GM10847 (cell line): ENCODE measurements around the gene ALDH1A1.

Experiments
- POLR2A ChIP-seq: IDR thresholded peaks from 2 replicates; pipeline ENCODE4 v1.6.1; 2011; ENCODE audit not compliant: insufficient read length; ENCODE audit errors: extremely low read depth

ALDH1A1 gene

GRCh38 chr9:72983512-72984225 is 30.8 kb upstream of the ALDH1A1 start:
- no peak for TF ChIP-seq POLR2A

GRCh38 chr9:72983056-72983455 is 30.2 kb upstream of the ALDH1A1 start:
- no peak for TF ChIP-seq POLR2A

- TF ChIP-seq POLR2A, result no peak
These were observed 29.4 kb upstream of the ALDH1A1 start for GRCh38 chr9:72982146-72982799.

- no peak for TF ChIP-seq POLR2A
These were observed 28.6 kb upstream of the ALDH1A1 start for GRCh38 chr9:72981433-72981832.

GRCh38 chr9:72980600-72981265 is 27.9 kb upstream of the ALDH1A1 start:
- no peak for TF ChIP-seq POLR2A

GRCh38 chr9:72980183-72980582 is 27.3 kb upstream of the ALDH1A1 start:
- TF ChIP-seq POLR2A, result no peak

- TF ChIP-seq POLR2A, result no peak
These were observed 26.7 kb upstream of the ALDH1A1 start for GRCh38 chr9:72979405-72980100.

- no peak for TF ChIP-seq POLR2A
These were observed 25.9 kb upstream of the ALDH1A1 start for GRCh38 chr9:72978744-72979143.

- no peak for TF ChIP-seq POLR2A
These were observed 24.8 kb upstream of the ALDH1A1 start for GRCh38 chr9:72977670-72978069.

- TF ChIP-seq POLR2A, result no peak
These were observed 21.6 kb upstream of the ALDH1A1 start for GRCh38 chr9:72974501-72974900.

GRCh38 chr9:72972636-72973035 is 19.8 kb upstream of the ALDH1A1 start:
- no peak for TF ChIP-seq POLR2A

- no peak for TF ChIP-seq POLR2A
These were observed 18.6 kb upstream of the ALDH1A1 start for GRCh38 chr9:72971411-72971810.

GRCh38 chr9:72960446-72960845 is 7.6 kb upstream of the ALDH1A1 start:
- TF ChIP-seq POLR2A, result no peak

GRCh38 chr9:72958485-72959281 is 5.8 kb upstream of the ALDH1A1 start:
- no peak for TF ChIP-seq POLR2A

GRCh38 chr9:72955571-72955970 is 2.7 kb upstream of the ALDH1A1 start:
- TF ChIP-seq POLR2A, result no peak
